GM18868 (cell line): ENCODE measurements around the gene PSMB11.

Experiments
- ATAC-seq: cut with Tn5 transposase; IDR thresholded peaks from one replicate; pipeline ENCODE4 v1.9.1; 2021; ENCODE audit warnings: mild to moderate bottlenecking, moderate library complexity; ENCODE audit not compliant: unreplicated experiment

PSMB11 gene

GRCh38 chr14:23040100-23040499 lies 1.9 kb upstream of the PSMB11 start:
- no peak for ATAC-seq

GRCh38 chr14:23041729-23042128 lies 283 bp upstream of the PSMB11 start:
- ATAC-seq, result no peak

GRCh38 chr14:23043145-23043544 lies 1.1 kb downstream of the PSMB11 start:
- no peak for ATAC-seq

DNA sequence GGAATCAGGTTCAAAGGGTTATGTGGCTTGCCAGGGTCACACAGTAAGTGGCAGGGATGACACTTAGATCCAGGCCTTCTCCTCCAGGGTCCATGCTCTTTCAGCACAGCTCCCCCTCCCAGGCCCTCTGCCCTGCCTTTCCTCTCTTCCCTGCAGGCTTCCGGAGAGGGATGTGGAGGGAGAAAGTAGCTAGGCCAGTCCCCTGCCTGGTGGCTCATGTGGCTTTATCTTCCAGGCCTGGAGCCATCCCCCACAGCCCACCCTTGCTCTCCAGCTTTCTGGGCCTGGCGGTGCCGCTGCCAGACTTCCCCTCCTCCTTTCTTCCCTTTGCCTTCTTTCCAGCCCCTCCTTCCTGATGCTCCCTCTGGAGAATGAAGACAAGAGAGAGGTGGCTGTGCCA lies 1.7 kb downstream of the PSMB11 start:
- ATAC-seq, result no peak

- ATAC-seq, result no peak
These were observed 2.8 kb downstream of the PSMB11 start for GRCh38 chr14:23044840-23045239.

- no peak for ATAC-seq
These were observed 3.7 kb downstream of the PSMB11 start for GRCh38 chr14:23045419-23046357.

DNA sequence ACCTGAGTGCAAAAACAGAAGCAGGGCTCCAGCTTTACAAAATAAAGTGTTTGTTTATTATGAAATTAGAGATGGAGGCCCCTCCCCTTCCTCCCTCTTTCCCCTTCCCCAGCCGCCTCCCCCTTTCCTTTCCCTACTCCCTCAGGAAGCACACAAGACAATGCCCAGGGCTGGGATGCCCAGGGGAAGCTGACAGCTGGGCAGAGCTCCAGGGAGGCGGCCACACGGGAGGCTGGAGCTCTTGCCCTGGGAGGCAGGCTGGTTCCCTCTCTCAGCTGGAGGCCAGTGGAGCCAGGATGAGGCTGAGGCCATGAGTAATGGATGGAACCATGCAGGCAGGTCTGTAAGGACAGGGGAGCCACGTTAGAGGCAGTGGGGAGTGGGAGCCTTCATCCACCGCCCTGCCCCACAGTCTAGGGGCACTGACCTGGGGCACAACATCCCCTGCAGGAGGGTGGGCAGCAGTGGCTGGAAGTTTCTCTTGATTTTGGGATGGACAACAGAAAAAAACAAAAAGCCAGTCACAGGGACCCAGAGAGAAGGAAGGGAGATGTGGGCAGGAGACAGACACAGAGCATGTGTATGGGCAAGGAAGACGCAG lies 5.1 kb downstream of the PSMB11 start:
- ATAC-seq, result no peak

DNA sequence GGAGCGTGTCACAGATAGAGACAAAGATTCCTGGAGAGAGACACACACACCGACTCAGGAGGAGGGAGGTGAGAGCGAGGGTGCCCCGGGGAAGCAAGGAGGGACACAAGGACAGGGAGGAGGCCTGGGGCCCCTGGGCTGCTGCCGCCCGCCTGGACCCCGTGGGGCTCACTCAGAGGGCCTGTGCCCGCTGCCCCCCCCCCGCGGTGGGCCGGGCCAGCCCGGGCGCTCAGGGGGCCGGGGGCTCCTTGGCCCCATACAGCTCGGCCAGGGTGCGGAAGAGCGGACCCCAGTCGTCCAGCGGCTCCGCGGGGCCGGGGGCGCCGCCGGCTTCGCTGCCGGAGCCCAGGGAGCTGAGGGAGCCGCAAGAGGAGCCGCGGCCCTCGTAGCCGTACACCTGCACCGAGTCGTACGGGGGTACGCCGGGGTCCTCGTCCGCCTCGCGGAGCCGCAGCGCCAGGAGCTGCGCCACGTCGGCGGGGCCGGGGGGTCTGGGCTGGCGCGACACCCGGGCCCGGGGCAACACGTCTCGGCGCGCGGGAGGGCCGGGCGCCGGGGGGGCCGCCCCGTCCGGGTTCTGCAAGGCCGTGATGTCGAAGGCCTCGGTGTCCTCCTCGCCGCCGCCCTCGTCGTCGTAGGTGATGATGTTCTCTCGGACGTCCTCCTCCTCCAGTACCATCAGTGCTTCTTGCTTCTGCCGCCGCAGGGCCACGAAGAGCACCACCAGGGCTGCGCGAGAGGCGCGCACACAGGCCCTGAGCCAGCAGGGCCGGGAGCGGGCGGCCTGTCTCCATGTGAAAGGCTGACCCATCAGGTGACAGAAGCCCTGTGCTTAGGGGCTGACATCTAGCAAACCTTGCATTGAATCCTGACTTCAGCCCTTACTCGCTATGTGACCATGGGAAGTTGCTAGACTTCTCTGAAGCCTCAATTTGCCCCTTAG lies 6.0 kb downstream of the PSMB11 start:
- no peak for ATAC-seq

DNA sequence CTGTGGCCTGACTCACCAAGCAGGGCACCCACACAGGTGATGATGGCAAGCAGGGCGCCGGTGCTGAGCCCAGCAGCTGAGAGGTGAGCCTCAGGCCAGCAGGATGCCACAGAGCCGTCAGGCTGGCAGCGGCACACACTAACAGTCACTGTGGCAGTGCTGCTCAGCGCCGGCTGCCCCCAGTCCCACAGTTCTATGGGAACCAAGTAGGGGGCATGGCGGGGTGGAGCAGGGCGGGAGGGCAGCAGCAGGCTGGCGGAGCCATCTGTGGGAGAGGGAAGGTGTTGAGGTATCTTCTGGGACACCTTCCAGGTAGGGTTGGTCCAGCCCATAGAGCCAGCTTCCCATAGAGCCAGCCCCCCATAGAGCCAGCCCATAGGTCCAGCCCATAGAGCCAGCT lies 7.0 kb downstream of the PSMB11 start:
- ATAC-seq, result no peak

DNA sequence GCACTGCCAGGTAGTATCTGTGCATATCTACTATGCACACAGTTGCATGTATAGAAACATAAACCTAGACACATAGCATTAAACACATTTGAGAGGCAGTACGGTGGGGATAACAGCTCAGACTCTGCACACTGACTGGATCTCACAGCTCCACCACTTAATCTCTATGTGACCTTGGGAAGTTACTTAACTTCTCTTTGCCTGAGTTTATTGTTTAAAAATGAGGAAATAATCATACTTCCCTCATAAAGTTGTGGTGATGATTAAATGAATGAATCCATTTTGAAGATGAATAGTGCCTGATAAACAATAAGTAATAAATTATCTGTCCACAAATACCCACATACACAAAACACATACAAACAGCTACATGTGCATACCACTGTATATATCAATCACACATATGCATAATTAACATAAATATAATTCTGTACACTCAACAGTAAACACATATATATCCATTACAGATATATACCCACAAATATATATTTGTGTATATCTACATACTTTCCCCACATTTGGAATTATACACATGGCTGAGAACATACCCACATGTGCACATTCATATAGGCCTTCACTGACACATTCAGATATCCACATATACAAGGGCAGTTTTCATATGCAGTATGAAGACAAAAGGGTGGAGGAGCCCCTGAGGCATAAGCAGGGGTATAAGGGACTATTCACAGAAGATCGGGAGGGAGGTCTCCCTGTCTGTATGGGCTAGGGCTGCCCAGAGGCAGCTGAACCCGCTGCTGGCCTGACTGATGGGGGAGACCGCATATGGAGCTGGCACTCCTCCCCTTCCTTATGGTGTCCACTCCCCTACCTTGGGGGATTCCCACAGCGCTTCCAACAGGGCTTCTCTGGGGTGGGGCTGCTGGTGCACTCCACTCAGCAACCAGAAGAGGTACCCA lies 9.4 kb downstream of the PSMB11 start:
- ATAC-seq, result no peak

DNA sequence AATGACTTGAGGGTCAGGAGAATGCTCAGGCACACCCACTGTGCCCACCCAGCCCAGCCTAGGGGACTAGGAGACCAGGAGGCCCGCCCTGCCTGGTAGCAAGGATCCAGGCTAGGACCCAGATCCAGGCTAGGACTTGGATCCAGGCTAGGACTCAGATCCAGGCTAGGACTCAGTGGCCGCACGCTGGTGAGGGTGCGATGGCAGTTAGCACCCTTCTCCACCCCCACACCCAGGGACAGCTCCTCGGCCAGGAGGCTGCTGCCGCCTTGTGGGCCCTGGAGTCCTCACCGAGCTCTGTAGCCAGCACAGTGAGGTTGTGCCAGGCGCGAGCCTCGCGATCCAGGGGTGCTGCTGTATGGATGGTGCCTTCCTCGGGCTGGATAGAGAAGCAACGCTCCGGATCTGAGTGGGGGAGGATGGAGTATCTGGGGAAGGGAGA lies 10.2 kb downstream of the PSMB11 start:
- ATAC-seq, result no peak

DNA sequence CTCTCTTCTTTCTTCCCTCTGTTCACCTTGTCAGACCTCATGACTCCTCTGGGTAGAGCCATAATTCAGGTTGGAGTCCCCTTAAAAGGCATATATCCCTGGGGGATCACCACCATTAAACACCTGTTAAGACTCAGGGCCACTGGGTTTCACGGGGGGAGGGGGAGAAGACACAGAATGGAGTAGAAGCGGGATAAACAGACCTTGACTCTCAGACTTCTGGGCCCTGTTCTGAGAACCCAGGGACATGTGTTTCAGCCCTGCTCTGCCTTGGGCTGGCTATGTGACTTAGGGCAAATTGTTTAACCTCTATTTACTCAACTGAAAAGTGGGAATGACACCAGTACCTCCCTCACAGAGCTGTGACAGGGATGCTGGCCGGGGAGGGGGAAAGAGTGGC lies 10.7 kb downstream of the PSMB11 start:
- ATAC-seq, result no peak

GRCh38 chr14:23053426-23053825 lies 11.4 kb downstream of the PSMB11 start:
- ATAC-seq, result no peak

GRCh38 chr14:23054000-23054811 lies 12.2 kb downstream of the PSMB11 start:
- ATAC-seq, result no peak

GRCh38 chr14:23055147-23055550 lies 13.1 kb downstream of the PSMB11 start:
- no peak for ATAC-seq

DNA sequence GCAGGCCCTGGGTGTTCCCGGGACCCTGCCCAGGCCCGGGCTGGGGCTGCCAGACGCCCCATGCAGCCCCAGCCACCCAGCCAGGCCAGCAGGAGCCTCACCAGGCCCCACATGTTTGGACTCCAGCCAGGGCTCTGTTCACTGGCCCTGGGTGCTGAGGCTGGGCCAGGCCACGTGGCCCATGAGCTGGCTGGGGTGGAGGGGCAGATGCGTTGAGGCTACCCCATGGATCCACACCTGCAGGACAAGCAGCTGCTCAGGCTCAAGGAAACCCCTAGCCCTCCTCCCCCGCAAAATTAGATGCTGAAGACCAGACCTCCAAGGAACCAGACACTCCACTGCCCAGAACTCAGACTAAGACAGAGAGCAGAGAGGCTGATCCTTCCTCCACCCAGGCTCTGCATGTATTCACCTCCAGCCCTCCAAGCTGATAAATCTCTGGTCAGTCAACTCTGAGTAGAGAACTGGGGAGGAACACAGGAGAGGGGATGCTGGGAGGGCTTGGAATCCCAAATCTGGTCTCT lies 13.7 kb downstream of the PSMB11 start:
- no peak for ATAC-seq

- ATAC-seq, result peak; percentile 66
These were observed 14.3 kb downstream of the PSMB11 start for GRCh38 chr14:23056145-23056955.
